Stimulated activated CD8-positive, alpha-beta memory T cell treated with anti-CD3 and anti-CD28 coated beads, Interleukin-4, amount 100 ng/mL, for 24 hours (primary cell): ENCODE measurements around the gene ERVW-1.
"Not testable (repeated sequence)": the region's sequence is repeated elsewhere in the genome, so short reads cannot be mapped to it uniquely, and the experiment has no call there.

Experiments
- DNase-seq: peaks from one replicate; pipeline ENCODE4 v3.0.0-alpha.2; 2020; ENCODE audit warnings: low read depth

Gene ERVW-1

GRCh38 chr7:92473989-92474388, 3.8 kb downstream of the ERVW-1 start:
- not testable (repeated sequence) for DNase-seq

GRCh38 chr7:92468589-92468988, 9.2 kb downstream of the ERVW-1 start:
- not testable (repeated sequence) for DNase-seq

- no peak for DNase-seq
Measured at GRCh38 chr7:92466682-92467081, 11.1 kb downstream of the ERVW-1 start.

- DNase-seq: no peak
Measured at GRCh38 chr7:92464515-92464914, 13.2 kb downstream of the ERVW-1 start.

- DNase-seq: no peak
Measured at GRCh38 chr7:92462560-92462959, 15.2 kb downstream of the ERVW-1 start.

- DNase-seq: no peak
Measured at GRCh38 chr7:92461027-92462003, 16.4 kb downstream of the ERVW-1 start.

- no peak for DNase-seq
Measured at GRCh38 chr7:92460510-92460909, 17.2 kb downstream of the ERVW-1 start.

- DNase-seq: no peak
Measured at GRCh38 chr7:92460109-92460508, 17.6 kb downstream of the ERVW-1 start.

- no peak for DNase-seq
Measured at GRCh38 chr7:92456236-92456635, 21.5 kb downstream of the ERVW-1 start.

- DNase-seq: no peak
Measured at GRCh38 chr7:92451645-92452044, 26.1 kb downstream of the ERVW-1 start.

- no peak for DNase-seq
Measured at GRCh38 chr7:92448205-92448747, 29.5 kb downstream of the ERVW-1 start.

- DNase-seq: peak; percentile 67
Measured at GRCh38 chr7:92447345-92448204, 30.2 kb downstream of the ERVW-1 start, which contains the start of gene GATAD1. TSS of gene GATAD1 (plus strand) at chr7:92447482. CDS start at chr7:92447730, 248 bp downstream.

GRCh38 chr7:92446869-92447344, 30.8 kb downstream of the ERVW-1 start:
- DNase-seq: no peak

GRCh38 chr7:92442720-92443119, 35.0 kb downstream of the ERVW-1 start:
- not testable (repeated sequence) for DNase-seq

GRCh38 chr7:92437956-92438491, 39.7 kb downstream of the ERVW-1 start:
- DNase-seq: no peak

GRCh38 chr7:92436612-92437445, 40.9 kb downstream of the ERVW-1 start:
- no peak for DNase-seq

- DNase-seq: no peak
Measured at GRCh38 chr7:92435542-92435941, 42.2 kb downstream of the ERVW-1 start.

- DNase-seq: no peak
Measured at GRCh38 chr7:92433019-92433418, 44.7 kb downstream of the ERVW-1 start.

GRCh38 chr7:92432299-92432946, 45.3 kb downstream of the ERVW-1 start:
- DNase-seq: no peak

GRCh38 chr7:92427193-92427592, 50.6 kb downstream of the ERVW-1 start:
- DNase-seq: no peak
